ENCODE measurements around the gene C17orf75. TPM values are rescaled to one million over a fixed set of nuclear protein-coding genes. Genes with fewer than 3 reads are reported as not detected.

C17orf75 gene
- total and polyA plus RNA-seq, 2 of the 8 experiments (the other 6 are each of a cell fraction or from before 2014, with no cell fraction given) = 15.8 to 42.6 TPM

- Histone ChIP-seq H3K4me2 (ENCODE audit: insufficient read depth in 1 of 2, low read depth in 2 of 2, low read length in 2 of 2) (no peak overlapping the region), H3K27ac (ENCODE audit: low read depth, low read length) (no peak overlapping the region), H2BK12ac (ENCODE audit: low read depth, low read length) (0 out of 2 replicates have a peak overlapping the region, but pooled peaks have one; percentile 50), H3K4me1 (replicated peaks in 1 of 4; ENCODE audit: control insufficient read depth in 3 of 4, insufficient read depth in 4 of 4, low read length in 3 of 4) (peaks cover 0 to 13% (median 10%) of the 10 kb centered on the region in 4 experiments; a peak in 6 of 7 replicates), H2AK5ac (ENCODE audit: low read depth, low read length) (no peak overlapping the region), H3K56ac (replicated peaks; ENCODE audit: insufficient read length, low read depth, low read length) (no peak overlapping the region), H3K9me3 (ENCODE audit: insufficient read depth in 2 of 2, low read depth in 1 of 2, low read length in 1 of 2) (no peaks in the 10 kb centered on the region), H3K27me3 (replicated peaks in 1 of 4; ENCODE audit: control insufficient read depth in 3 of 4, extremely low read depth in 1 of 4, insufficient read depth in 3 of 4, low read length in 3 of 4) (no peaks in the 10 kb centered on the region), H4K5ac (ENCODE audit: insufficient read length, low read depth, low read length) (no peak overlapping the region), H2BK15ac (ENCODE audit: low read length) (no peak overlapping the region), H2BK5ac (ENCODE audit: low read depth, low read length) (no peak overlapping the region), H4K20me1 (replicated peaks in 1 of 2; ENCODE audit: control insufficient read depth in 1 of 2, insufficient read depth in 2 of 2, low read length in 2 of 2) (no peaks in the 10 kb centered on the region), H3K9ac (replicated peaks in 1 of 4; ENCODE audit: extremely low read depth in 1 of 4, low read depth in 3 of 4, low read length in 3 of 4) (no peak overlapping the region), H3K23ac (ENCODE audit: insufficient read length) (no peak overlapping the region), H3K14ac (ENCODE audit: insufficient read length) (no peak overlapping the region), H3K18ac (ENCODE audit: extremely low read depth, low read length) (no peak overlapping the region), H4K91ac (replicated peaks; ENCODE audit: insufficient read length, low read length) (no peak overlapping the region), H3K4ac (replicated peaks; ENCODE audit: insufficient read length, low read depth, low read length) (no peak overlapping the region), H3K23me2 (ENCODE audit: low read depth, low read length) (no peaks in the 10 kb centered on the region), H3K79me2 (ENCODE audit: control insufficient read depth in 1 of 2, insufficient read depth in 2 of 2, low read length in 2 of 2) (no peaks in the 10 kb centered on the region), H2AFZ (ENCODE audit: low read length) (no peak overlapping the region), H3K36me3 (ENCODE audit: control insufficient read depth in 2 of 4, insufficient read depth in 4 of 4, low read length in 3 of 4) (peaks cover 0 to 5% (median 0%) of the 10 kb centered on the region in 4 experiments; a peak in 1 of 8 replicates), H2BK20ac (ENCODE audit: low read length) (no peak overlapping the region), H2BK120ac (replicated peaks; ENCODE audit: low read depth, low read length) (no peak overlapping the region), H3K79me1 (ENCODE audit: low read depth, low read length) (no peaks in the 10 kb centered on the region), H4K8ac (ENCODE audit: extremely low read depth, insufficient read depth, low read length) (no peak overlapping the region), H3K4me3 (ENCODE audit: extremely low read depth in 1 of 4, insufficient read depth in 2 of 4, low read depth in 3 of 4, low read length in 4 of 4) (no peak overlapping the region)
- CTCF ChIA-PET (ENCODE audit: partially characterized antibody) = interaction anchor here (0.7 to 13.3 kb wide), 17 partner anchors 8 to 70 kb away, joined by 3 to 170 read pairs (median 12); partner anchors contain the start of gene RHBDL3
- WGBS, 2 experiments (ENCODE audit: extremely low coverage in 1 of 2, insufficient coverage in 1 of 2, insufficient read length in 1 of 2, insufficient replicate concordance in 2 of 2, low coverage in 1 of 2, low lambda C conversion rate in 2 of 2, missing lambda C conversion rate in 1 of 2) = 94% methylated on average over 14 of the region's 15 CpGs; no CpG with 5 or more reads in 1 of the 2 experiments
- POLR2A ChIA-PET (ENCODE audit: partially characterized antibody) = interaction anchor here (0.9 to 1.8 kb wide), 5 partner anchors 15 to 68 kb away, joined by 3 to 6 read pairs (median 3); no protein-coding TSS in a partner anchor
- no peak for DNase-seq (ENCODE audit: low read depth in 1 of 2, low spot score in 2 of 2)
- FAIRE-seq = no peak
- TF ChIP-seq EP300 (IDR thresholded peaks at IDR 0.05; ENCODE audit: borderline replicate concordance in 1 of 2, low read depth in 2 of 2, low read length in 2 of 2) = no peak
- TF ChIP-seq JUN (IDR thresholded peaks at IDR 0.05; ENCODE audit: low read depth, low read length) = no peak
- TF ChIP-seq BRCA1 (IDR thresholded peaks at IDR 0.05; ENCODE audit: low read depth, low read length) = no peak
- TF ChIP-seq BACH1 (IDR thresholded peaks at IDR 0.05; ENCODE audit: low read length) = no peak
- TF ChIP-seq KDM5A (IDR thresholded peaks at IDR 0.05; ENCODE audit: low read length) = no peak
- no peak for TF ChIP-seq CBX8 (IDR thresholded peaks at IDR 0.05; ENCODE audit: borderline replicate concordance, low read depth, low read length)
- TF ChIP-seq CTCF (IDR thresholded peaks at IDR 0.05; ENCODE audit: control extremely low read depth in 1 of 3, insufficient read depth in 1 of 3, low read depth in 1 of 3, low read length in 3 of 3) = no peak
- TF ChIP-seq CHD1 (IDR thresholded peaks at IDR 0.05; ENCODE audit: low read depth, low read length) = no peak
- TF ChIP-seq RAD21 (IDR thresholded peaks at IDR 0.05 in 1 of 2, conservative IDR thresholded peaks at IDR 0.05 in 1 of 2; ENCODE audit: low read depth in 2 of 2, low read length in 2 of 2) = no peak
These were observed 21.1 kb downstream of the C17orf75 start for GRCh38 chr17:32320847-32321246.
